Liver (tissue), 2 donors: ENCODE measurements around the gene OR1F1.

Experiments used
- HNF4A ChIP-seq, 2 donors: conservative IDR thresholded peaks; 2 replicates each; pipeline ENCODE4 v1.6.1; 2016; ENCODE audit warnings: antibody characterized with exemption in 2 of 2, mild to moderate bottlenecking in 2 of 2
- TAF1 ChIP-seq: conservative IDR thresholded peaks from 2 replicates; pipeline ENCODE4 v1.6.1; 2016; ENCODE audit warnings: antibody characterized with exemption, mild to moderate bottlenecking
- ZBTB33 ChIP-seq: IDR thresholded peaks from 2 replicates; pipeline ENCODE4 v1.6.1; 2016; ENCODE audit warnings: antibody characterized with exemption
- donor health status: healthy.

- no peak for TF ChIP-seq TAF1
- TF ChIP-seq HNF4A (conservative IDR thresholded peaks at IDR 0.05), result no peak
- TF ChIP-seq ZBTB33, result no peak
Observed at GRCh38 chr16:3182608-3183444, 5.2 kb upstream of the OR1F1 start.
